HepG2 (cell line): ENCODE results near the gene TMEM38A. TPM values are rescaled to one million over a fixed set of nuclear protein-coding genes. Genes with fewer than 3 reads are reported as not detected.
A peak's percentile ranks its signal among the peaks of the same experiment; 100 is the strongest.

Experiments used
- ATAC-seq: fragments of 200-7000 bp; cut with Tn5 transposase; 3 replicates; pipeline ENCODE4 v1.9.1; 2020; ENCODE audit warnings: mild to moderate bottlenecking, moderate library complexity
- BruUV-seq: library from RNA; stranded (reverse); fragments of 400-500 nt; replicated peaks from 2 replicates; lab custom pipeline; 2021; lab: Mats Ljungman, UMichigan
- CTCF ChIA-PET: fragments of 300-600 bp; formaldehyde crosslinking; extraction: SDS; loops from one replicate; lab custom pipeline; 2021; ENCODE audit warnings: low total read pairs, inconsistent platforms, low intra/inter-chr PET ratio; lab: Yijun Ruan, JAX
- POLR2A ChIA-PET: fragments of 350-600 bp; sonication (Branson Sonifier 250); formaldehyde crosslinking; loops from one replicate; lab custom pipeline; 2020; ENCODE audit warnings: antibody characterized with exemption, inconsistent platforms; lab: Yijun Ruan, JAX
- DNase-seq: peaks from one replicate; pipeline ENCODE4 v3.0.0-alpha.2; 2015; ENCODE audit warnings: low spot score
- FAIRE-seq: peaks from 3 replicates; lab custom pipeline; 2011; peaks lifted over from hg19 to GRCh38; lab: Jason Lieb, UNC
- H2AFZ ChIP-seq: one replicate; pipeline ENCODE4 v1.6.1; 2011; ENCODE audit warnings: low read length, inconsistent platforms
- H3K27ac ChIP-seq: fragments of 300-600 bp; 3 replicates; pipeline ENCODE4 v1.8.0; 2011; ENCODE audit warnings: mixed run types, mild to moderate bottlenecking, mixed read lengths, low read length, inconsistent platforms; ENCODE audit not compliant: insufficient read depth; ENCODE audit errors: extremely low read length
- H3K27me3 ChIP-seq, 2 experiments: fragments of 200-600 bp in 1 of 2; 2 replicates in 1 of 2; 3 replicates in 1 of 2; pipeline versions ENCODE4 v1.6.0 to v1.8.0; 2011; ENCODE audit warnings: low read length in 2 of 2, mild to moderate bottlenecking in 2 of 2, moderate library complexity in 2 of 2, inconsistent platforms in 1 of 2; ENCODE audit not compliant: insufficient read depth in 2 of 2, control insufficient read depth in 1 of 2
- H3K36me3 ChIP-seq, 2 experiments: fragments of 200-600 bp in 1 of 2; replicated peaks in 1 of 2; 2 replicates in 1 of 2; 3 replicates in 1 of 2; pipeline versions ENCODE4 v1.5.1 to v1.8.0; 2011; ENCODE audit warnings: low read length in 2 of 2, inconsistent platforms in 1 of 2; ENCODE audit not compliant: insufficient read depth in 2 of 2, control insufficient read depth in 1 of 2
- H3K4me1 ChIP-seq: 2 replicates; pipeline ENCODE4 v1.5.1; 2012; ENCODE audit warnings: low read length, inconsistent platforms; ENCODE audit not compliant: insufficient read depth
- H3K4me2 ChIP-seq: 2 replicates; pipeline ENCODE4 v1.6.0; 2011; ENCODE audit warnings: low read depth, low read length, inconsistent platforms
- H3K4me3 ChIP-seq, 3 experiments: fragments of 200-600 bp in 1 of 3; sonication (generic), shearing (Covaris generic) in 1 of 3; replicated peaks in 1 of 3; 2 replicates each; pipeline ENCODE4 v1.5.1; 2011 to 2016; ENCODE audit warnings: low read length in 3 of 3, inconsistent platforms in 2 of 3, low read depth in 2 of 3, mild to moderate bottlenecking in 2 of 3, control low read depth in 1 of 3, mixed read lengths in 1 of 3; ENCODE audit not compliant: insufficient read depth in 1 of 3
- H3K79me2 ChIP-seq: one replicate; pipeline ENCODE4 v1.6.1; 2011; ENCODE audit warnings: low read length, inconsistent platforms; ENCODE audit not compliant: insufficient read depth
- H3K9ac ChIP-seq: 2 replicates; pipeline ENCODE4 v1.6.0; 2011; ENCODE audit warnings: mild to moderate bottlenecking, low read depth, low read length, inconsistent platforms; ENCODE audit not compliant: insufficient read depth
- H3K9me3 ChIP-seq: 2 replicates; pipeline ENCODE4 v1.5.1; 2012; ENCODE audit warnings: mild to moderate bottlenecking, low read length
- H4K20me1 ChIP-seq: 2 replicates; pipeline ENCODE4 v1.6.0; 2011; ENCODE audit warnings: inconsistent platforms, mild to moderate bottlenecking, low read length, moderate library complexity; ENCODE audit not compliant: insufficient read depth
- ZNF138 ChIP-seq: sonication (generic); formaldehyde crosslinking; IDR thresholded peaks from 2 replicates; pipeline ENCODE4 v1.5.0; 2020; ENCODE audit warnings: mild to moderate bottlenecking, low read depth, missing genetic modification reagents
- WGBS: methylation state at CpG from one replicate; pipeline ENCODE4 v1.1.6; 2017; ENCODE audit warnings: low lambda C conversion rate; 5-methylcytosine and 5-hydroxymethylcytosine counted together
- in situ Hi-C: cut with HindIII; loops from 2 replicates; pipeline ENCODE4 v1.10.0; 2017; ENCODE audit warnings: low pct_unique_long_range_greater_than_20kb; ENCODE audit not compliant: extremely low pct_ligation_motif_present
- intact Hi-C: fragments of 100-400 bp; cut with micrococcal nuclease; formaldehyde crosslinking; loops from one replicate; pipeline ENCODE4 v1.10.0; 2022; ENCODE audit not compliant: unreplicated experiment
- polyA plus RNA-seq, 8 experiments: library from polyadenylated mRNA; depleted of rRNA in 3 of 8; stranded (reverse) in 7 of 8; unstranded in 1 of 8; fragments of >200 nt; fragmentation: Illumina TruSeq in 4 of 8; extraction: Trizol in 4 of 8; gene quantifications; 2 replicates each; pipeline versions ENCODE4 v1.2.1 to v1.2.3, GENCODE V29; 2011 to 2016; ENCODE audit warnings: low read depth in 4 of 8, missing spikeins in 1 of 8, mixed read lengths in 1 of 8; ENCODE audit not compliant: insufficient read depth in 1 of 8
- total RNA-seq, 5 experiments: library from RNA; depleted of rRNA; stranded (reverse); fragments of >200 nt; fragmentation: Illumina TruSeq; extraction: Trizol; gene quantifications; 2 replicates each; pipeline ENCODE4 v1.2.3, GENCODE V29; 2016; ENCODE audit warnings: low read depth in 1 of 5
- TF ChIP-seq, protein P1 (sequence below), 2 experiments: fragments of 450-650 bp in 1 of 2; sonication (generic) in 1 of 2; formaldehyde crosslinking in 1 of 2; IDR thresholded peaks; 2 replicates each; pipeline versions ENCODE4 v1.6.1 to v1.8.0; 2016 to 2022; ENCODE audit warnings: antibody characterized with exemption in 1 of 2, mild to moderate bottlenecking in 1 of 2, missing genetic modification reagents in 1 of 2

TMEM38A gene
- total and polyA plus RNA-seq, 2 of the 13 experiments (the other 11 are each of a cell fraction or from before 2014, with no cell fraction given) = 4.8 to 6.8 TPM

DNA sequence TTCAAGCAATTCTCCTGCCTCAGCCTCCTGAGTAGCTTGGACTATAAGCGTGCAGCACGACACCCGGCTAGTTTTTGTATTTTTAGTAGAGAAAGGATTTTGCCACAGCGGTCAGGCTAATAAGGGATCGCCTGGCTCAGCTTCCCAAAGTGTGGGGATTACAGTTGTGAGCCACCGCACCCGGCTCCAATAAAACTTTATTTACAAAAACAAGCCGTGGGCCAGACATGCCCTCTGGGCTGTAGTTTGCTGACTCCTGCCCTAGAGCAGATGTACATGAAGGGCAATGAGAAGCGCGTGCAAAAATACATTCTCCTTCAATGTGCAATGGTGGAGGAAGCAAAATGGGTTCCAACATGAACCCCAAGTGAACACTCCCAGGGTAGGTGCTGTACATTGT, 19.2 kb upstream of the TMEM38A start:
- in situ Hi-C loops (no loop called here), intact Hi-C loops (no loop called here)
- DNase-seq (no peak), ATAC-seq (no peak), FAIRE-seq (no peak)
- H3K36me3 ChIP-seq = peaks cover 18 to 50% of the 10 kb centered on the region in 2 experiments
- H3K27ac ChIP-seq = no peak overlapping the region
- no peak overlapping the region for H3K4me2 ChIP-seq
- no peak overlapping the region for H3K9ac ChIP-seq
- ChIA-PET CTCF (no interaction called here), POLR2A (no interaction called here)
- no peak overlapping the region for H3K4me3 ChIP-seq
- no TSS peak for BruUV-seq
- H3K4me1 ChIP-seq = peaks cover 9% of the 10 kb centered on the region
- no peaks in the 10 kb centered on the region for H3K27me3 ChIP-seq
- no peak overlapping the region for H2AFZ ChIP-seq
- WGBS = 98% methylated on average over 10 of the region's 10 CpGs
- no peaks in the 10 kb centered on the region for H3K9me3 ChIP-seq
- H4K20me1 ChIP-seq = peaks cover 2% of the 10 kb centered on the region
- H3K79me2 ChIP-seq = peaks cover 37% of the 10 kb centered on the region
- no peak for TF ChIP-seq ZNF138 (CRISPR knock-in tag)
- TF ChIP-seq, protein P1, sequence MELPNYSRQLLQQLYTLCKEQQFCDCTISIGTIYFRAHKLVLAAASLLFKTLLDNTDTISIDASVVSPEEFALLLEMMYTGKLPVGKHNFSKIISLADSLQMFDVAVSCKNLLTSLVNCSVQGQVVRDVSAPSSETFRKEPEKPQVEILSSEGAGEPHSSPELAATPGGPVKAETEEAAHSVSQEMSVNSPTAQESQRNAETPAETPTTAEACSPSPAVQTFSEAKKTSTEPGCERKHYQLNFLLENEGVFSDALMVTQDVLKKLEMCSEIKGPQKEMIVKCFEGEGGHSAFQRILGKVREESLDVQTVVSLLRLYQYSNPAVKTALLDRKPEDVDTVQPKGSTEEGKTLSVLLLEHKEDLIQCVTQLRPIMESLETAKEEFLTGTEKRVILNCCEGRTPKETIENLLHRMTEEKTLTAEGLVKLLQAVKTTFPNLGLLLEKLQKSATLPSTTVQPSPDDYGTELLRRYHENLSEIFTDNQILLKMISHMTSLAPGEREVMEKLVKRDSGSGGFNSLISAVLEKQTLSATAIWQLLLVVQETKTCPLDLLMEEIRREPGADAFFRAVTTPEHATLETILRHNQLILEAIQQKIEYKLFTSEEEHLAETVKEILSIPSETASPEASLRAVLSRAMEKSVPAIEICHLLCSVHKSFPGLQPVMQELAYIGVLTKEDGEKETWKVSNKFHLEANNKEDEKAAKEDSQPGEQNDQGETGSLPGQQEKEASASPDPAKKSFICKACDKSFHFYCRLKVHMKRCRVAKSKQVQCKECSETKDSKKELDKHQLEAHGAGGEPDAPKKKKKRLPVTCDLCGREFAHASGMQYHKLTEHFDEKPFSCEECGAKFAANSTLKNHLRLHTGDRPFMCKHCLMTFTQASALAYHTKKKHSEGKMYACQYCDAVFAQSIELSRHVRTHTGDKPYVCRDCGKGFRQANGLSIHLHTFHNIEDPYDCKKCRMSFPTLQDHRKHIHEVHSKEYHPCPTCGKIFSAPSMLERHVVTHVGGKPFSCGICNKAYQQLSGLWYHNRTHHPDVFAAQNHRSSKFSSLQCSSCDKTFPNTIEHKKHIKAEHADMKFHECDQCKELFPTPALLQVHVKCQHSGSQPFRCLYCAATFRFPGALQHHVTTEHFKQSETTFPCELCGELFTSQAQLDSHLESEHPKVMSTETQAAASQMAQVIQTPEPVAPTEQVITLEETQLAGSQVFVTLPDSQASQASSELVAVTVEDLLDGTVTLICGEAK (IDR thresholded peaks at IDR 0.05) = no peak
- TF ChIP-seq, protein P1 (CRISPR knock-in tag; IDR thresholded peaks at IDR 0.05) = peak; percentile 94
